ENCODE data around the gene SLIT2.
A peak's percentile ranks its signal among the peaks of the same experiment; 100 is the strongest.

SLIT2 gene, protein sequence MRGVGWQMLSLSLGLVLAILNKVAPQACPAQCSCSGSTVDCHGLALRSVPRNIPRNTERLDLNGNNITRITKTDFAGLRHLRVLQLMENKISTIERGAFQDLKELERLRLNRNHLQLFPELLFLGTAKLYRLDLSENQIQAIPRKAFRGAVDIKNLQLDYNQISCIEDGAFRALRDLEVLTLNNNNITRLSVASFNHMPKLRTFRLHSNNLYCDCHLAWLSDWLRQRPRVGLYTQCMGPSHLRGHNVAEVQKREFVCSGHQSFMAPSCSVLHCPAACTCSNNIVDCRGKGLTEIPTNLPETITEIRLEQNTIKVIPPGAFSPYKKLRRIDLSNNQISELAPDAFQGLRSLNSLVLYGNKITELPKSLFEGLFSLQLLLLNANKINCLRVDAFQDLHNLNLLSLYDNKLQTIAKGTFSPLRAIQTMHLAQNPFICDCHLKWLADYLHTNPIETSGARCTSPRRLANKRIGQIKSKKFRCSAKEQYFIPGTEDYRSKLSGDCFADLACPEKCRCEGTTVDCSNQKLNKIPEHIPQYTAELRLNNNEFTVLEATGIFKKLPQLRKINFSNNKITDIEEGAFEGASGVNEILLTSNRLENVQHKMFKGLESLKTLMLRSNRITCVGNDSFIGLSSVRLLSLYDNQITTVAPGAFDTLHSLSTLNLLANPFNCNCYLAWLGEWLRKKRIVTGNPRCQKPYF (N-terminal part only)

DNA sequence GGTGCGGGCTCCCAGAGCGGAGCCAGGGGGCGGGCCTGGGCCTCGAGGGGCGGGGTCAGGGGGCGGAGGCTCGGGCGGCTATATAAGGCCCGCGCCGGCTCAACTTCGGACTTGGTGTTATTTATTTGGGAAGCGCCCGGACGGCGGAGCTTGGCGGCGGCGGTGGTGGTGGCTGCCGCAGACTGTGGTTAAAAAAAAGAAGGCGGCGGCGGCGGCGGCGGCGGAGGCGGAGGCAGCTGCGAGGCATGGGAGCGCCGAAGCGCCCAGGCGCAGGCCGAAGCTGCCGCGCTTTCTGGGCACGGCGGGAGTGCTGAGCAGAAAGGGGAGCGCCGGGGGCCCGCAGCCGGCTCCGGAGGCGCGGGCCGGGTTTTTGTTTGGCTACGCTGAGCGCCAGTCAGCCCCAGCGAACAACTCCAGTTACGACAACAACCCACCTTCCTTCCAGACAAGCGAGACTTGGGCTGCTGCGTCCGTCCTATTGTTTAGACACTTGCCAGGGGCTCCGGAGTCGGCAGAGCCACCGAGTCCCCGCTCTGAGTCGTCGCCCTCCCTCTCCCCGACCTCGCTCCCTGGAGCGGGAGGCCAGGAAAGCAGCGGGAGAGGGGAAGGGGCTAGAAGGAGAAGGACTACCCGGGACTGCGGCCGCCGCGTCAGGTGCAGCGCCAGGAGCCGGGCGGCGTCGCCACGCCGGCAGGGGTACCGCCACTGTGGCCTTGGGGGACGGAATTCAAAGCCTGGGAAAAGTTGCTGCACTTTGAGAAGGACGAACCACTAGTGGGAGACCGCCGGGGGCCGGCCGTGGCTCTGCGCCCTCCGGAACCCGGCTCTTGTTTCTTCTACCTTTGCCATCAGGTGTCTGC is at the start of gene SLIT2:
Gene SLIT2, plus strand, starts transcription at position 110 of the 860 bp plus-strand sequence. CDS start 1,911 bp downstream, outside the sequence.
- H3K4me3 ChIP-seq (ENCODE audit: control insufficient read depth, low read depth, low read length): peak within 1 kb of the TSS; percentile 87
- TF ChIP-seq, protein P1, sequence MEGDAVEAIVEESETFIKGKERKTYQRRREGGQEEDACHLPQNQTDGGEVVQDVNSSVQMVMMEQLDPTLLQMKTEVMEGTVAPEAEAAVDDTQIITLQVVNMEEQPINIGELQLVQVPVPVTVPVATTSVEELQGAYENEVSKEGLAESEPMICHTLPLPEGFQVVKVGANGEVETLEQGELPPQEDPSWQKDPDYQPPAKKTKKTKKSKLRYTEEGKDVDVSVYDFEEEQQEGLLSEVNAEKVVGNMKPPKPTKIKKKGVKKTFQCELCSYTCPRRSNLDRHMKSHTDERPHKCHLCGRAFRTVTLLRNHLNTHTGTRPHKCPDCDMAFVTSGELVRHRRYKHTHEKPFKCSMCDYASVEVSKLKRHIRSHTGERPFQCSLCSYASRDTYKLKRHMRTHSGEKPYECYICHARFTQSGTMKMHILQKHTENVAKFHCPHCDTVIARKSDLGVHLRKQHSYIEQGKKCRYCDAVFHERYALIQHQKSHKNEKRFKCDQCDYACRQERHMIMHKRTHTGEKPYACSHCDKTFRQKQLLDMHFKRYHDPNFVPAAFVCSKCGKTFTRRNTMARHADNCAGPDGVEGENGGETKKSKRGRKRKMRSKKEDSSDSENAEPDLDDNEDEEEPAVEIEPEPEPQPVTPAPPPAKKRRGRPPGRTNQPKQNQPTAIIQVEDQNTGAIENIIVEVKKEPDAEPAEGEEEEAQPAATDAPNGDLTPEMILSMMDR (IDR thresholded peaks at IDR 0.05; ENCODE audit: control insufficient read depth, insufficient read depth, low read depth, low read length, missing control alignments): no peak
- no peak for DNase-seq (ENCODE audit: low read depth)

DNA sequence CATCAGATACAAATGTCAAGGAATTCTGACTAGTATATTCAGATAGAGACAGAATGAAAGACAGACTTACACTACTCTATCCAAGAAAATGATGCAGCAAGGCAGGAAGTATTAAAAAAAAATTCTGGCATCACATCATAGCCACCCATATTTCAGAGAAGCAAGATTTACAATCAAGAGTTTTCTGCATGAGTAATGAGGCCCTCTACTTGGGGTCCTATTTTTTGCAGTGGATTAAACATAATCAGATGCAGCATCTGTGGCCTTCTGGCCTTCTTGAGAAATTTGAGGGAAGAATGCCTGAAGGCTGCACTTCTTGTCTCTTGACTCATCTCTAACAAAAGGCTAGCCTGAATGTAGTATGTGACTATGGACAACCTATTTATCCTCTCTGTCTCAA is 48.2 kb upstream of the SLIT2 start:
- no peak overlapping the region for H3K4me3 ChIP-seq (ENCODE audit: control insufficient read depth, low read depth, low read length)
- TF ChIP-seq, protein P1 (IDR thresholded peaks at IDR 0.05; ENCODE audit: control insufficient read depth, insufficient read depth, low read depth, low read length, missing control alignments): no peak
- DNase-seq (ENCODE audit: low read depth): peak; percentile 96

DNA sequence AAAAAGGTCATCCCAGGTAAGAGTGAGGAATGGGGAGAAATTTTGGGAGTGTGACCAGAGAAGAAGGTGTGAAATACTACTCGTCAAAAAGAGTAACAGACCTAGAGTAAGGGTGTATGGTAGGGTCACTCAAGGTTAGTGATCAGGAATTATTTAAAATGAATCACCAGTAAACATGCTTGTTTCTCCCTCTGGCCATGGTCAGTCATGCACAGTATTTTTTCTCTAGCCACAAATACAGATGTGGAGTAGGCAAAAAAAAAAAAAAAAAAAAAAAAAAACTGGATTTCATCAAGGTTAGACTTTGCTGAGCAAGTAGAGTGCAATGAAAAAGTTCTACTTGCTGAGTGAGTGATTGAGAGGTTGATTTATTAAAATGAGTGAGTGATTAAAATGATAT is 34.2 kb upstream of the SLIT2 start:
- H3K4me3 ChIP-seq (ENCODE audit: control insufficient read depth, low read depth, low read length): no peak overlapping the region
- TF ChIP-seq, protein P1 (IDR thresholded peaks at IDR 0.05; ENCODE audit: control insufficient read depth, insufficient read depth, low read depth, low read length, missing control alignments): no peak
- no peak for DNase-seq (ENCODE audit: low read depth)

DNA sequence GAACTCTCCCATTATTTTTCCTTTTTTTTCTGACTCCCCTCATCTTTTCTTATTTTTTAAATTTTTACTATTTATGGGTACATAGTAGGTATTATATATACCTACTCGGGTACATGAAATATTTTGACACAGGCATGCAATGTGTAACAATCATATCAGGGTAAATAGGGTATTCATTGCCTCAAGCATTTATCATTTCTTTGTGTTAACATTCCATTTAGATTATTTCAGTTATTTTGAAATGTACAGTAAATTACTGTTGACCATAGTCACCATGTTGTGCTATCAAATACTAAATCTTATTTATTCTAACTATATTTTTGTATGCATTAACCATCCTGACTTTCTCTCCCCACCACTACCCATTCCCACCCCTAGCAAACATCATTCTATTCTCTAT is 33.8 kb upstream of the SLIT2 start:
- DNase-seq (ENCODE audit: low read depth): no peak
- TF ChIP-seq, protein P1 (IDR thresholded peaks at IDR 0.05; ENCODE audit: control insufficient read depth, insufficient read depth, low read depth, low read length, missing control alignments): no peak
- H3K4me3 ChIP-seq (ENCODE audit: control insufficient read depth, low read depth, low read length): no peak overlapping the region

DNA sequence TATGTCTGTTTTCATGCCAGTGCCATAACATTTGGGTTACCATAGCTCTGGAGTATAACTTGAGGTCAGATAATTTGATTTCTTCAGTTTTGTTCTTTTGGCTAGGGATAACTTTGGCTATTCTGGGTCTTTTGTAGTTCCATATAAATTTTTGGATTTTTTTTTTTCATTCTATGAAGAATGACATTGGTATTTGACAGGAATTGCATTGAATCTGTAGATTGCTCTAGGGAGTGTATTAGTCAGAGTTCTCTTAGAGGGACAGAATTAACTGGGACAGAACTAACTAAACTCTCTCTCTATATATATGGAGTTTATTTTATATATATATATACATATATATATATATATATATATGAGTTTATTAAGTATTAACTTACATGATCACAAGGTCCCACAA is 32.2 kb upstream of the SLIT2 start:
- TF ChIP-seq, protein P1 (IDR thresholded peaks at IDR 0.05; ENCODE audit: control insufficient read depth, insufficient read depth, low read depth, low read length, missing control alignments): no peak
- no peak overlapping the region for H3K4me3 ChIP-seq (ENCODE audit: control insufficient read depth, low read depth, low read length)
- no peak for DNase-seq (ENCODE audit: low read depth)

DNA sequence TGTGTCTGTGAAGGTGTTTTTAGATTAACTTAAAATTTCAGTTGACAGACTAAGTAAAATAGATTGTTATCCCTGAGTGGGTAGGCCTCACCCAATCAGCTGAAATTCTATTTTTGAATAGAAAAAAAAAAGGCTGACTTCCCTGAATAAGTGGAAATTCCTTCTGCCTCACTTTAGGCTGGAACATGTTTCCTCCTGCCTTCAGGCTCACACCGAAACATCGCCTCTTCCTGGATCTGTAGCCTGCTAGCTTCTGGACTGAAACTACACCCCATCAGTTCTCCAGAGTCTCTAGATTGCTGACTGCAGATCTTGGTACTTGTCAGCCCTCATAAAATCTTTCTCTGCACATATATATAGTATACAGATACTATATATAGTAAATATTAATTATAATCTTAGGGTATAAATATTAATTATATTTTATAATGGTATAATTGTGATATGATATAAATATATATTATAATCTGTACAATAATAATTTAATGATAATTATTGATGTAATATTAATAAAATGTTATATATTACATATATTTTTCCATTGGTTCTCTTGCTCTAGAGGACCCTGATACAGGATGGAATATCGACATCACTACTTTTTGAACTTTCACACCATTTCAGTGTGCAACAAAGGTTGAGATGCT is 13.7 kb upstream of the SLIT2 start:
- TF ChIP-seq, protein P1 (IDR thresholded peaks at IDR 0.05; ENCODE audit: control insufficient read depth, insufficient read depth, low read depth, low read length, missing control alignments): no peak
- H3K4me3 ChIP-seq (ENCODE audit: control insufficient read depth, low read depth, low read length): no peak overlapping the region
- no peak for DNase-seq (ENCODE audit: low read depth)

All from AG09309 (cell line).